LHCN-M2 (cell line): Measurements from ENCODE around the gene LHX5. TPM values are rescaled to one million over a fixed set of nuclear protein-coding genes. Genes with fewer than 3 reads are reported as not detected.
A peak's percentile ranks its signal among the peaks of the same experiment; 100 is the strongest.

Experiments used
- DNase-seq: peaks from one replicate; pipeline ENCODE4 v3.0.0-alpha.2; 2012; ENCODE audit warnings: low read depth
- total RNA-seq: library from RNA; depleted of rRNA; stranded (reverse); fragments of >200 nt; gene quantifications from 2 replicates; pipeline ENCODE4 v1.2.3, GENCODE V29; 2014

The LHX5 gene
- total RNA-seq, 1 experiment from 2014 or later, result not detected

DNA sequence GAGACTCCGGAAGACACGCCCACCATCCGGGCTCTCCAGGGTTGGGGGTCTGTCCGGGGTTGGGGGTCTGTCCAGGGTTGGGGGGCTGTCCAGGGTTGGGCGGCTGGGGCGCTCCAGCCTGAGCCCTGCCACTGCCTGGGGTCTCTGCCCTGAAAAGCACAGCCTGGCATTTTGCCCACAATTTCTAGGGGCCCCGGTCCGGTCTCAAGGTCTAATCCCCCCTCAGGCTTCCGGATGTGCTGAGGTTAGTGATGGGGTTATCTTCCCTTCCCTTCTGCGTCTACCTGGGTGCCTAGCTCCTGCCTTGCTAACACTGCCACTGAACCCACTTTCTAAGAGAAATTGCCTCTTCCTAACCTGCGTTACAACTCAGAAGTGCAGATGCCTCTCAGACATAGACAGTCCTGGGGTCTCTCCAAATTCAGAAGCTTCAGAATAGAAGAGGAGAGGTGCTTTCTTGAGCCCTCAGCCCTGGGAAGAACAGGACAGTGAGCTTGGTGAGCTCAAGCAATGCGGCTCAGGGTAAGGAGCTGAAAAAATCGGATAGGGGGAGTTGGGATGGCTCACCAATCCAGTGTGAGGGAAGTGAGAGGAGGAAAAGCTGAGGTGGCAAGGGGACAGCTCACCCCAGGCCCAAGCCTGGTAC, 5.7 kb downstream of the LHX5 start:
- no peak for DNase-seq

GRCh38 chr12:113464852-113465719, 6.6 kb downstream of the LHX5 start:
- no peak for DNase-seq

- no peak for DNase-seq
Observed at GRCh38 chr12:113464452-113464775, 7.3 kb downstream of the LHX5 start.

- no peak for DNase-seq
Observed at GRCh38 chr12:113463746-113464451, 7.8 kb downstream of the LHX5 start.

GRCh38 chr12:113462998-113463745, 8.5 kb downstream of the LHX5 start:
- no peak for DNase-seq

DNA sequence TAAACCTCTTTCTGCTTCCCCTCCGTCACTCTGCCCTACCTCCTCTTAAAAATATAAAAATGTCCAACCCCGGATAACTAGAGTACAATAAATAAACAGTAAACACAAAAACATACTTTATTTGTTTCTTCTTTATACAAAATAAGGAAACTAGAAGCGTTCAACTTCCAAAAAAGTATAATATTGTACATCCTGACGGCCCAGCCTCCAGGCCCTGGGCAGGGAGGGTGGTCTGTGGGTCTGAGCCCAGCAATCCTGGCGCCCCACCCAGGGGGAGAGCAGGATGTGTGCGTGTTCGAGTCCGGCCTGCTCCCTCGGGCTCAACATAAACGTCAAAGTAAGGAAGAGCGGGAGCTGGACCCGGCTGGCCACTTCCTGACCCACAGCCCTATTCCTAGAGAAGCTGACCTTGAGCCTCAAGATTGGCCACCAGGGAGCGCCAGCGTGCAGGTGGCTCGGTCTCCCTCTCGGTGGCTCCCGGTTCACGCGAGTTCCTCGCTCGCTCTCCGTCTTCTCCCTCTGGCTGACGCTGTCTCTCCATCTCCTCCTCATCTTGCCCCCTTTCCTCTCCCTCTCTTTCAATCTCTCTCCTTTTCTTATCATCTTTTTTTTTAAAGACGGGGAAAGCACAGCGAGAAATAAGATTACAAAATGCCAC, 9.4 kb downstream of the LHX5 start:
- peak; percentile 65 for DNase-seq

DNA sequence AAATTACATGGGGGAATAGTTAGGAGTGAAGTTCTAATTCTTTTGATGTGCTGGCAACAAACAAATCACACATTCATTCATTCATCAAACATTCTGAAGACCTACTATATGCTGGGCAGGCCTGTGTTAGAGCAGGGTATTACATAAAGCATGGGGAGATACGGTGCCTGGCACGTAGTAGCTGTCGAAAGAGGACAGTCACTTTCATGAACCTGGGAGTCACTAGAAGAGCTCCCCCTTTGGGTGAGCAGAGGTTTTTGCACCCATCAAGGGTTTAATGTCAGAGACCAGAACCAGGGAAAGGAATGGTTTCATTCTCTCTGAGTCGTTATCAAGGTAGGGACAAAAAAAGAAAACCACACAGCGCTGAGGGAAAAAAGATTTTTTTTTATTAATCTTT, 10.0 kb downstream of the LHX5 start:
- DNase-seq, result peak; percentile 22

DNA sequence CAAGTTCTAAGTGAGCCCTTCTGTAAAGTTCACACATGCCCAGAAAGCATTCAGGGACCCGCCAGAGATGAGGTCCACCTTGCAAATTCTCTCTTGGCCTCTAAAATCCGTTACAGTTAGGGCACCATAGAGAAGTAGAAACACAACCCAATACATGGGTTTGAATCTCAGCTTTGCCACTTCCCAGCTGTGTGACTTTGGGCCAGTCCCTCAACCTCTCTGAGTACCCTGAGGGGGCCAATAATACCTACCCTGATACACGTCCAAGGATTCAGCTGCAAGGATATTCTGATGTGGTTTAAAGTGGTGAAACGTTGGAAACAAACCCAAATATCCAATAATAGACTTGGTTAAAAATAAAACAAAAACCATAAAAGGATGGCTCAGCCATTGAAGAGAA, 11.7 kb downstream of the LHX5 start:
- no peak for DNase-seq

DNA sequence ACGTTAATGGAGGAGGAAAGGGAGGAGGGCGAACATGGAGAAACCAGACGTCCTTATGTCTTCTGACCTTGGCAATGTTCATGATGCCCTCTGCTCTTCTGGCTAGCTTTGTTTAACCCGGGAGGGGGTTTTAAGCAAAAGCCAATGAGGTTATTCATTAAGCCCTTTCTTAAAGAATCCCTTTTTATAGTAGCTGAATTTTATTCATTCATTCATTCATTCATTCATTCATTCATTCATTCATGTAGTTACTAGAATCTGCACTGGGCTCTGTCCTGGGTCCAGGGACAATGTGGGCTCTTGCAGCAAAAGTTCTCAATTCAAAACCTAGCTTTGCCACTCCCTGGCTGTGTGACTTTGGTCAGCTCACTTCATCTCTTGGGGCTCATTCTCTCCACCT, 14.0 kb downstream of the LHX5 start:
- no peak for DNase-seq

- no peak for DNase-seq
Observed at GRCh38 chr12:113457185-113457584, 14.5 kb downstream of the LHX5 start.

- no peak for DNase-seq
Observed at GRCh38 chr12:113456761-113457160, 14.9 kb downstream of the LHX5 start.

DNA sequence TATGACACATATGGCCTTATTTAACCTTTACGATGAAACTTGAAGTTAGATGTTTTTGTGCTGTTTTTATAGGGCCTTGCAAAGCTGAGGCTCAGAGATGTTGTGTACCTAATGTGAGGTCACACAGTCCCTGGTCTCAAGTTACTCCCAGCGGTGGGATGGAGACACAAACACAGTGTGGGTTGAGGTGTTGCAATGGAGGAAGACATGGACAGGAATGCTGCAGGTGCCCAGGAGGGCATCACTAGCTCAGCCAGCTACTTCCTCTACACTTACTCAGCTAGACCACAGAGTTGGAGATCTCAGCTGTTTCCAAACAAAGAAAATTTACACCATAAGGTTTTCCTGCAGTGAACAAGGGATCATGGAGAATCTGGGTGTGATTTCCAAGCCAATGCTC, 15.5 kb downstream of the LHX5 start:
- DNase-seq, result no peak

DNA sequence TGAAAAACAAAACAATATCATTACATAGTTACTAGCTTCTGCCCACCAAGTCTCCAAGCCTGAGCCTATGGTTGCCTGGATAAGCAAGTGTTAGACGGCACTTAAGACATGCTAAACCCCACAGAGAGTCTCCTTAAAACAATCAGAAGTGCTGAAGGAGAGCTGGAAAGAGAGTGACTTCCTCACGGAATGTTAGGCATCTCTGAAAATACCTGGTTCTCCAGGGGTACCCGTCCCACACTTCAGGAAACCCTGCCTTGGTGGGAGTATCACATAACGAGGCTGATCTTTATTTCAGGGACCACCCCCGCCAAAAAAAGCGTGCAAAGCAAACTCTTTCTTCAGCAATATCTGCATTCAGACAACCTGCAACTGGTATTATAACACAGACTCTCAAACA, 18.3 kb downstream of the LHX5 start:
- DNase-seq, result no peak

DNA sequence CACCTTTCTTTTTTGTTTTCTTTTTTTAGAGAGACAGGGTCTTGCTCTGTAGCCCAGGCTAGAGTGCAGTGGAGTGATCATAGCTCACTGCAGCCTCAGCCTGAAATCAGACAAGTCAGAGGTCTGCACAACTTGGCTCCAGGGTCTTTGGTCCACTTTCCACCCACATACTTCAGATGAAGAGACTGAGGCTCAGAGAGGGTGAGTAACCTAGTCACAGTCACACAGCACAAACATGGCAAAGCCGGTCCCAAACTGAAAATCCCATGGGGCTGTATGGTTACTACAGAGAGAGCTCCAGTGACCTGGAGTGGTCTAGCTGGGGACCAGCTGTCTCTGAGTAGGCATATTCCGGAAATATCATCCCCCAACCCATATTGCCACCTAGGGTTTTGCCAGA, 19.2 kb downstream of the LHX5 start:
- DNase-seq, result no peak

DNA sequence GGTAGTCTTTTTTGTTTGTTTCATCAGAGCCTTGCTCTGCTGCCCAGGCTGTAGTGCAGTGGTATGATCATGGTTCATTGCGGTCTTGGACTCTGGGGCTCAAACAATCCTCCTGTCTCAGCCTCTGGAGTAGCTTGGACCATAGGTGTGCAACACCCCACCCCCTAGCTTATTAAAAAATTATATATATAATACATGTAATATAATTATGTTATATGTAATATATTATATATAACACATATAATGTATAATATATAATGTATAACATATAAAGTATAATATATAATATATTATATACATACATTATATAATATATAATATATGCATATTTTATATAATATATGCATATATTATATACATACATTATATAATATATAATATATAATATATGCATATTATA, 21.8 kb downstream of the LHX5 start:
- DNase-seq, result no peak

DNA sequence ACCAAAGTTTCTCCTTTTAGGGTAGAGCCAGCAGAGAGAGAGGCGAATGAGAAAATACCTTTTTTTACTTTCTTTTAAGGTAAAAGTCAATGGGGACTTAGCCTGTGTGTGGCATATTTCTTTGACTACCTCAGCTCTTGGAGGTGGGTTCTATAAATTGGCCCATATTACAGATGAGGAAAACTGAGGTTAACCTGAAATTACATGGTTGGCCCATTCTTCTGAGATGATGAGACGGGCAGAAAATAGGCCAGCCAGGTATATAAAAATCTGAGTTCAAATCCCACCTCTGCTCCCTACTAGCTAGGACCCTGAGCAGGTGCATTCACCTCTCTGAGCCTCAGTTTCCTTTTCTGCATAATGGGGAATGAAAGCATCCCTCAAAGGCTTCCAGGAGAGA, 22.4 kb downstream of the LHX5 start:
- DNase-seq, result no peak

DNA sequence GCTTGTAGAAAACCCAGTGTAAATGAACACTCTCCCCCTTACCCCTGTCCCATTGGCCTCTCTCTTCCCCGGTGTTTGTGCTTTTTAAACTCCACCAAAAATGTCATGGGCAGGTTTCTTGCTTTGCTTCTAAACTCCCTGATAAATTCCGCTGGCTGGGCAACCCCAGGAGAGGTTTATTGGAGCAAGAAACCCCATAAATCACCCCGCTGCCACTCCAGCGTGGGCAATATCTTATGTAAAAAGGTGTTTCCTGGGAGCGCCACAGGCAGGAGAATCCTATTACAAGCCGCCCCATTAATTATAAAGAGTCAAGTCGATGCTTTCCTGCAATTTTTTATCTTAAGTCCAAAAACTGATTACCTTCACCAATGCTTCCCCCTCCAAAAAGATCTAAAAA, 22.8 kb downstream of the LHX5 start:
- no peak for DNase-seq

- DNase-seq, result no peak
Observed at GRCh38 chr12:113445544-113446171, 26.0 kb downstream of the LHX5 start.

GRCh38 chr12:113443030-113443539, 28.6 kb downstream of the LHX5 start:
- DNase-seq, result no peak

DNA sequence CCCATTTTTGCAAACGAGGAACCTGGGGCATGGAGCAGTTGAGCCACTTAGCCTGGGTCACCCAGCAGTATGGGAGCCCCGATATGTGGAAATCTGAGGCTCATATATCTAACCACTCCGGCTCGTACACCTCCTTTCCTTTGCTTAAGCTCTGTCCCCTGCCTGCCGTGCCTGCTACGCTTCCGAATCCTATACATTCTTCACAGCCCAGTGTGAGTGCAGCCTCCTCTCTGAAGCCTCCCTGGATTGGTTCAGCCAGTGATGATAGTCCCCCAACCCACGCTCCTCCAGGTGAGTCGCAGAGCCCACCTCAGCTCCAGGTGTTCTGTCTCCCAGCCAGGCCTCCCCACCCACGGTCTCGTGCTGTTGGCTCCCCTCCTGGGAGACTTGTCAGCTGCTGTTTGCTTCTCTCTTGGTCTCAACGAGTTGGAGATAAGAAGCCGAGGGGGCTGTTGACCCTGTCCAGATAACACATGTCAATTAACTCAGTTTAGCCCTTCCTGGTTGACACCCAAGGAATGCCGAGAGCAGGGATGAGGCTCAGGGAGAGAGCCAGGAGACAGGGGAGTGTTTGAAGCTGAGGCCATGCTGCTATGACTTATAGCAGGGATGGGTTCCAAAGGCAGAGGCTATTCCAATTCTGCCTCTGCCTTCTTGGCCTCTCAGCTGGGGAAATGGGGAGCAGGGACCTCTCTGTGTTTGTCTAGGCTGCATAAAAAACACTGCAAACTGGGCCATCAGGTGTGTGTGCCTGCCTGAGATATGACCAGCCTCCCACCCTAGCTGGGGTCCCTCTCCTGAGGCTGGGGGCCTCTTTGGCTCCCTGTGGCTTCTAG, 30.5 kb downstream of the LHX5 start:
- no peak for DNase-seq
